HG03457 (cell line): ENCODE measurements around the gene FBXL19.

Experiments used
- ATAC-seq: cut with Tn5 transposase; IDR thresholded peaks from one replicate; pipeline ENCODE4 v1.9.1; 2021; ENCODE audit warnings: moderate number of reproducible peaks; ENCODE audit not compliant: unreplicated experiment

FBXL19 gene

GRCh38 chr16:30894540-30895368 is 28.6 kb upstream of the FBXL19 start:
- ATAC-seq: no peak

- no peak for ATAC-seq
These were observed 27.6 kb upstream of the FBXL19 start for GRCh38 chr16:30895627-30896260.

- ATAC-seq: no peak
These were observed 27.0 kb upstream of the FBXL19 start, which contains the start of gene CTF1 for GRCh38 chr16:30896261-30896888. Gene CTF1, plus strand, starts transcription at chr16:30896614. Its CDS starts 30 bp downstream, at chr16:30896644.

DNA sequence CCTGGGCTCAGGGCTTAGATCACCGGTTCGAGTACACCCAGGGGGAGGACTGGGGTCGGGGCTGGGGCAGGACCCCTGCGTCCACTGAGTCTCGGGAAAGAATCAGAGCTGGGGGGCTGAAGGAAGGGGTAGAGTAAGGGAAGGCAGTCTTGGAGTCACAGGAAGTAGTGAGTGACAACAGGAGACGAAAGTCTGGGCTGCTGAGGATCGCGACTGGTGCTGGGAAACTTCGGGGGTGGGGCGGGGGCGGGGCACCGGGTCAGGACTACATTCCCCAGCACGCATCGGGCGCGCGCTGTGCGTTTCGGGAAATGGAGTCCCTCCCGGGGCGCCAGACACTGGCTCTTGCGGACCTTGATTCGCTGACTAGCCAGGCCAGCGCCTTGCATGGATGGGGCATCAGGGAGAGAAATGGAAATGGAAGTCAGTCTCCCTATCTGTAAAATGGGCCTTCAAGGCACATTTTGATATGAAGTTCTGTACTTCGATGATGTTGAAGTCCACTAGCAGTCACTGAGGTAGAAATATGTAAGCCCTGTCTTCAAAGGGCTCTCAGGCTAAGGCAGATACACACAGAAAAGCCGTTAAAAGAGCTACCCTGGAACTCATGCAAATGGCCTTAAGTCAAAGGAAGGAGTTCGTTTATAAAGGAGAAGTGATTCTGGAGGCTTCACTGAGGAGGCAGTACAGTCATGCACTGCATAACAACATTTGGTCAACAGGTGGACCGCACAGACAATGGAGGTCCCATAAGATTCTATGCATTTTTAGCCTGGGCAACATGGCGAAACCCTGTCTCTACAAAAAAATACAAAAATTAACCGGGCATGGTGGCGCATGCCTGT is 26.3 kb upstream of the FBXL19 start:
- no peak for ATAC-seq

DNA sequence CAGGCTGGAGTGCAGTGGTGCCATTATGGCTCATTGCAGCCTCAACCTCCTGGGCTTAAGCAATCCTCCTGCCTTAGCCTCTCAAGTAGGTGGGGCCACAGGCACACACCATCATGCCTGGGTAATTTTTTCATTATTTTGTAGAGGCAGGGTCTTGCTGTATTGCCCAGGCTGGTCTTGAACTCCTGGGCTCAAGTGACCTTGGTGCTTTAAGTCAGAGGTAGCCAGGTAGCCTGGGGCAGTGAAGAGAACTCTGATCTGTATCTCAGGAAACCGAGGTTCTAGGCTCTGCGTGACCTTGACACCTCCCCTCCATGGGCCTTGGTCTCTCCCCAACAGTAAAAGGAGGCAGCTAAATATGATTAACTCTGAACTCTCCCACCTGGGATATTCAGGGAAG is 23.6 kb upstream of the FBXL19 start:
- no peak for ATAC-seq

- ATAC-seq: no peak
These were observed 22.8 kb upstream of the FBXL19 start for GRCh38 chr16:30900588-30900987.

DNA sequence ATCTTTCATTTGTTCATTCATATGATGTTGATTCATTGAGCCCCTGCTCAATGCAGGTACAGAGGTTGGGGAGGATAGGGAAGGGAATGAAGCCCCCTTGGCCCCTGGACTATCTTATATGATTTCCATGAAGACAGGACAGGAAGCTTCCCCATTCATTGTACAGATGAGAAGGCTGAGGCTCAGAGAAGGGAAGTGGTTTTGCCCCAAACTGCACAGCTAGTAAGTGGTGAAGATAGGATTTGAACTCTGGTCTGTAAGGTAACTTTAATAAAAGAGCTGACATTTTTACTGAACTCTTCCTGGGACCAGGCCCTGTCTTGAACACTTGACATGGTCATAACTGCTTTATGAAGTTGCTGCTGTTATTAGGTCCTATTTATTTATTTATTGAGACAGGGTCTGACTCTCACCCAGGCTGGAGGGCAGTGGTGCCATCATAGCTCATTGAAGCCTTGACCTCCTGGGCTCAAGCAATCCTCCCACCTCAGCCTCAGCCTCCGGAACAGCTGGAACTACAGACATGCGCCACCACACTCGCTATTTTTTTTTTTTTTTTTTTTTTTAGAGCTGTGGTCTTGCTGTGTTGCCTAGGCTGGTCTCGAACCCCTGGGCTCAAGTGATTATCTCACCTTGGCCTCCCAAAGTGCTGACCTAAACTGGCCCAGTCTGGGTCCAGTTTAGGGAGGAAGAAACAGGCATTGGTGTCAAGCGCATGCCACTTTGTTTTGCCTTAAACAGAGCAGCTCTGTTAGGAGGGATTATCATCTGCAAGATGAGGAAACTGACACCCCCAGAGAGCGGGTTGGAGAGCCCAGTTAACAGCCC is 22.0 kb upstream of the FBXL19 start:
- no peak for ATAC-seq

DNA sequence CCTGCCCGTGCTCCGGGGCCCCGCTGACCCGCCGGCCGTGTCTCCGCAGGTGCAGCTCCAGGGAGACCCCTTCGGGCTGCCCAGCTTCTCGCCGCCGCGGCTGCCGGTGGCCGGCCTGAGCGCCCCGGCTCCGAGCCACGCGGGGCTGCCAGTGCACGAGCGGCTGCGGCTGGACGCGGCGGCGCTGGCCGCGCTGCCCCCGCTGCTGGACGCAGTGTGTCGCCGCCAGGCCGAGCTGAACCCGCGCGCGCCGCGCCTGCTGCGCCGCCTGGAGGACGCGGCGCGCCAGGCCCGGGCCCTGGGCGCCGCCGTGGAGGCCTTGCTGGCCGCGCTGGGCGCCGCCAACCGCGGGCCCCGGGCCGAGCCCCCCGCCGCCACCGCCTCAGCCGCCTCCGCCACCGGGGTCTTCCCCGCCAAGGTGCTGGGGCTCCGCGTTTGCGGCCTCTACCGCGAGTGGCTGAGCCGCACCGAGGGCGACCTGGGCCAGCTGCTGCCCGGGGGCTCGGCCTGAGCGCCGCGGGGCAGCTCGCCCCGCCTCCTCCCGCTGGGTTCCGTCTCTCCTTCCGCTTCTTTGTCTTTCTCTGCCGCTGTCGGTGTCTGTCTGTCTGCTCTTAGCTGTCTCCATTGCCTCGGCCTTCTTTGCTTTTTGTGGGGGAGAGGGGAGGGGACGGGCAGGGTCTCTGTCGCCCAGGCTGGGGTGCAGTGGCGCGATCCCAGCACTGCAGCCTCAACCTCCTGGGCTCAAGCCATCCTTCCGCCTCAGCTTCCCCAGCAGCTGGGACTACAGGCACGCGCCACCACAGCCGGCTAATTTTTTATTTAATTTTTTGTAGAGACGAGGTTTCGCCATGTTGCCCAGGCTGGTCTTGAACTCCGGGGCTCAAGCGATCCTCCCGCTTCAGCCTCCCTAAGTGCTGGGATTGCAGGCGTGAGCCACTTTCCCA is 21.1 kb upstream of the FBXL19 start:
- ATAC-seq: peak; percentile 63

GRCh38 chr16:30903002-30903401 is 20.4 kb upstream of the FBXL19 start:
- no peak for ATAC-seq

GRCh38 chr16:30903596-30903995 is 19.8 kb upstream of the FBXL19 start:
- no peak for ATAC-seq

DNA sequence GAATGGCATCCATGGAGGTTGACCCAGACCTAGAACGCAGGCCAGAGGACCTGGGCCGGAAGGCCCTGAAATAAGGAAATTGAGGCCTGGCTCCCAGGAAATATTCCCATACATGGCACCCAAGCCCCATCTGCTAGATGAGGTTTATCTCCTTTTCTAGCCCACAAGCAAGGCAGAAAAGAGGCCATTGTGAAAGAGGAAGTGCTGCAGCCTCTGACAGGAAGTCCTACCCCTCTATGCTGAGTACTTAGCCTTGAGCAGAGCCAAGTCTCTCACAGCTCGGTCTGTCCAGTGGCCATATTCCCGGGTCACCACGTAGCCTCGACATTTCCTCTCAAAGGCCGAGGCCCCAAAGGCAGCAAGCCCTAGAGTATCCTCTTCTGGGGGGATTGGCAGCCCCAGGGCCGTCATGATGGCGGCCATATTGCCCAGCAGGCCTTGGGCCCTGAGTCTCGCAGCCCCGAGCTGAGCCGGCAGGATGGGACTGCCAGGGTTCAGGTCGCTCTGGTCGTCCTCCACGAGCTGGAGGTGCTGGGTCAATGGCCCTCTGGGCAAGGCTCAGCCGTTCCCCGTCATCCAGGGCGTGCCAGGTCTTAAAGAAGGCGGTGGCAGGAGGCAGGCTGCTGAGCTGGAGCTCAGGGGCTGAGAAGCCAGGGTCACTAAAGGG is 19.1 kb upstream of the FBXL19 start:
- ATAC-seq: no peak

DNA sequence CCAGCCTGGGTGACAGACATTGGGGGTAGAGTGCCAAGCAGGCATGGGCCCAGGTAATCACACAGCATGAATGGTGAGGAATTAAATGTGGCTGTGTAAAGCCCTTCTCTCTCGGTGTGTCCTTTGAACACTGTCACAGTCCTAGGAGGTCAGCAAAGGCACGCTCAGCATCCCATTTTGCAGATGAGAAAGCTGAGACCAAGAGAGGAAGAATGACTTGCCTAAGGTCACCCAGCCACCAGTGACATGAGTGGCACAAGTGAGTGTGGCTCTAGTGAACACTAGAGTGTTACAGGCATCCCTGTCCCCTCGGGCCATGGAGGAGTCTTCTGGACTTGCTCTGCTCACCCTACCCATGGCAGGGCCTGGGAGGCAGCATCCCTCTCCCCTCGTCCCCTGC is 16.3 kb upstream of the FBXL19 start:
- ATAC-seq: no peak

DNA sequence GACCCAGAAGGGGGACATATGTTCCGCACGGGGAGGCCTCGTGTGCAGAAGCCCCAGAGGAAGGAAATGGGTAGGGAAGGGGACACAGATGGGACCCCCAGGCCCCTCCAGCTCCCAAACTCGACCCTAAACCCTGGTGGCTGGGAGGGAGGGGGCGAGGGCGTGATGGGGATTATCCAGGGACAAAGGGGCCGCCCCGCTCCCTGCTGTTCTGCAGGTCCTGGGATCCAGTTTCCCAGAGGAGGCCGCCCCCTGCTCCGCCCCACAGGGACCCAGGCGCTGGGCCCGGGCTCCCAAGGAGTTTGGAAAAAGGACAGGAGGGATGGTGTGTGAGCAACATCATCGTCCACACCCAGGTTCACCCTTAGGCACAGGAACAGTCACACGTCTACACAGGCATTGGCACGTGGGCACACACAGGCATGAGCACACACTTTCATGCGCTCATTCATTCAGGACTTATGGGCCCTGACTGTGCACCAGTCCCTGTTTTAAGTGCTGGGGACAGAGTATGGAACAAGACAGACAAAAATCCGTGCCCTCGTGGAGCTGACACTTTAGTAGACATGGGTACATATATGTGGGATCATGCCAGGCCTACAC is 12.8 kb upstream of the FBXL19 start:
- no peak for ATAC-seq

GRCh38 chr16:30912794-30913412 is 10.5 kb upstream of the FBXL19 start:
- no peak for ATAC-seq

DNA sequence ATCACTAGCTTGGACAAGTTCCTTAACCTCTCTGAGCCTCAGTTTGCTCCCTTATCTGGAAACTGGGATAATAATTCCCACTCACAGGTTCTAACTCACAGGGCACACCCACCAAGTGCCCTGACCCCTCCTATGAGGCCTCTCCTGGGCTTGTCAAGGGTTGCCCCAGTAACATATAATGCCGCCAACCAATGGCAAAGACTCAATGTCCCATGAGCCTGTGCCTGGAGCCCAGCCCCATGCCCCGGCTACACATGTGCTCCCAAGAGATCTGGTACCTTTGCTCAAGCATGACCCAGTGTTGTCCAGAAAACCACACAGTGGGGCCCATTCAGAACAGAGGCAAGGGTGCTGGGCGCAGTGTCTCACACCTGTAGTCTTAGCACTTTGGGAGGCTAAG is 8.5 kb upstream of the FBXL19 start:
- no peak for ATAC-seq

- ATAC-seq: no peak
These were observed 4.8 kb upstream of the FBXL19 start for GRCh38 chr16:30918614-30919013.

- no peak for ATAC-seq
These were observed 2.5 kb upstream of the FBXL19 start for GRCh38 chr16:30920891-30921290.

DNA sequence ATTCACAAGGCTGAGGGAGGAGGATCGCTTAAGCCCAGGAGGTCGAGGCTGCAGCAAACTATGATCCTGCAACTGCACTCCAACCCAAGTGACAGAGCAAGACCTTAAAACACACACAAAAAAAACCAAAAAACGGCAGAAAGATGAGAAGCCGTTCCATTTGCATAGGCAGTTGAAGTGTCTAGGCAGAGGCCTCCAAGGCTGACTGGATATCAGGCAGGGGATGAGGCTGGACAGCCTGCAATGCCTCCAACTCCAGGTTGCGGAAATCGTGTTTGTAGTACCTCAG is 2.0 kb upstream of the FBXL19 start:
- ATAC-seq: no peak
